GM19023 (cell line): ENCODE measurements around the gene CEPT1.
A peak's percentile ranks its signal among the peaks of the same experiment; 100 is the strongest.
"Not testable (repeated sequence)": the region's sequence is repeated elsewhere in the genome, so short reads cannot be mapped to it uniquely, and the experiment has no call there.

Experiments used
- ATAC-seq: cut with Tn5 transposase; IDR thresholded peaks from one replicate; pipeline ENCODE4 v1.9.1; 2021; ENCODE audit warnings: mild to moderate bottlenecking, moderate library complexity; ENCODE audit not compliant: unreplicated experiment

Gene CEPT1

DNA sequence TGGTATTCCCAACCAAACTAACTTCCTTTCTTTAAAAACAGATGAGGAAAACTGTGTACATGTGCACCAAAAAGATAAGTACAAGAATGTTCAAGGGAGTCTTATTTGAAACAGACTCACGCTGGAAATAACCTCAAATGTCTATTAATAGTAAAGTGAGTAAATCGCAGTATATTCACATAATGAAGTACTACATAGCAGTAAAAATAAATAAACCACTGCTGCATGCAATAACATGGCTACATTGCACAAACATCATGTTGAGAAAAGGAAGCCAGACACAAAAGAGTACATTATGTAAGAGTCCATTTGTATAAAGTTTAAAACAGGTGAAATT is 65.7 kb downstream of the CEPT1 start:
- ATAC-seq = no peak

DNA sequence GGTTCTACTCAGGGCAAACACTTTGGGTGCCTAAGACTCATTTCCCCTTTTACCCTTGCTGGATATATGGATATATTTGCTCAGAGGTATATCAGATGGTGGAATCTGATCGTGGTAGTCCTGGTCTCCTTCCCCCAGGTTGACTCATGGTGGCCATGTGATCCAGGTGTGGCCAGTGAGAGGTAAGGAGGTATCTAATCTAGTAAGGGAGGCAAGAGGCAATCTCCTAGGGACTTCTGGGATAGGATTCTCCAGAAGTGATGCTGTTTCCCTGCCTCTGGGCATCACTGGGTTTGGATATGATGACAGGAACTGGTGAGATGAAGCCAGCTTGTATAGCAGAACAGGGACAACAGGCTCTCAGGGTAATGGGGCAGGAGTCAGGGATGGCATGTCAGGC is 68.9 kb downstream of the CEPT1 start:
- no peak for ATAC-seq

DNA sequence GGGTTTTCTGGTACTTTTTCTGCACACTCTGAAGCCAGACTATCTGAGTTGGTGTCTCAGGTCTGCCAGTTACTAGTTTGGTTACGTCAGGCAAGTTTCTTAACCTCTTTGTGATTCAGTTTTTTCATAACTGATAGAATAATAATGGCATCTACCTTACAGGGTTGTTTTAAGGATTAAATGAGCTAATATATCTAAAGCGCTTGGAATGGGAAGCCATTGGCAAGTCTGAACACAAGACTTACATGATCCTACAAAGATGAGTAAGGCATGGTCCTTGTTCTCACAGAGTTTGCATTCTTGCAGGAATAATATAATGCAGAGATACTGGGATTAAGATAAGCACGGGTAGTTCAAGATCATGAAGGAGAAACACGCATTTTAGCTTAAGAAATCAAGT is 69.6 kb downstream of the CEPT1 start:
- ATAC-seq = no peak

- ATAC-seq = no peak
Measured at GRCh38 chr1:111211921-111212320, 71.9 kb downstream of the CEPT1 start.

DNA sequence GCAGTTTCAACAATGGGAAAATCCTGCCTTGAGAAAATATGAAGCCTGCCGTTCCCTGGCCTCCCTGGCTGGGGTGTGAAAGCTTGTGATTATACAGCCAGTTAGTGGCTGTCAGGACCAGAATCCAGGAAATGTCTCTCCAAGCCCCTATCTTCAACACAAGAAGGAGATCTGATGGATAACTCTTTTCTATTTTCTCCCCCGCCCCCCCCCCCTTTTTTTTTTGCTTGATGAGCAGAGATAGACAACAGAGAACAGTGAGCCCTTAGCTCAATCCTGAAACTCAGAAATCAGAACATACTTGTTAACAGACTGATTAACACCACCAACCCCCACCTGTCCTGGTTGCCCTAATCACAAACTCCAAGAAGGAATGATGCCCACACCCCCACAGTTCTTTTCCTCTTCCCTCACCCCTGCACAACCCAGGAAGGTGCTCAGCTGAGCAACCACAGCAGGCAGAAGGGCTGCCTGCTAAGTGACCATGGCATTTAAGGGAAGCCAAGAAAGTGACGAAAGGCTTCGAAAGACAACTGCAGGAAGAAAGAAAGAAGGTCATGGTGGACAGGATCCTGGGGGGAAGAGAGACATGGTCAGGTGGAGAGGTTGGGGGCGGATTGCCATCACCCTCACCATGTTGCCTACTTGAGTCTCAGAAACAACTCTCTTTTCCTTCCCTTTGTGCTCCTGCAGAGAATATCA is 72.8 kb downstream of the CEPT1 start:
- ATAC-seq = no peak

GRCh38 chr1:111213412-111213811 is 73.4 kb downstream of the CEPT1 start:
- no peak for ATAC-seq

DNA sequence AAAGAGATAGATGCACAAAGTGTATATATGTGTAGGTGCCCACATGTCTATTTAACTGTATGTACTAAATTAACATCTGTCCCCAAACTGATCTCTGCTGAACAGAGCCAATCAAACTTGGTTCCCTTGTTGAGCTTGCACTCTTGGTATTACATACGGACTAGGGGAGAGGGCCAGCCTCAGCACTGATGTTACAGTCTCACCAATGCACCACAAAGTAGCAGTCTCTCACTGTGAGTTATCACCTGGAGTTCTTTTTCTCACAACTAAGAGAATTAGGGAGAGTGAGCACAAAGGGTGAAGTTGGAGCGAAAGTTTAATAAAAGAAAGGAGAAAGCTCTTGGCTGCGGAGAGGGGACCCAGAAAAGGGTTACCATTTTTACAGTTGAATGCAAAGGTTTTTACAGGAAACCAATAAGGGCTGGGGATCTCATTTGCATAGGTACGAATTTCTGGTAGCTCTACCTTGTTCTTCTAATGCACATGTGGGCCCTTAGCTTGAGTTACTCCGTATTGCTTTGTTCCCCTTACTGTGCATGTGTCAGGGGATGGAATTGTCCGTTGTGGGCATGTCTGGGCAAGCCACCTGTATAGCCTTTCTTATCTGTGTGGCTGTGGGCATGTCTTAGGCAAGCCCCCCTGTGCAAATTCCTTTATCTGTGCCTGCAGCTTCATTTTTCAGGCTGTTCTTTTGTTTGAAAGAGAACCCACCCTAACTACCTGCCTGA is 74.2 kb downstream of the CEPT1 start:
- ATAC-seq = no peak

DNA sequence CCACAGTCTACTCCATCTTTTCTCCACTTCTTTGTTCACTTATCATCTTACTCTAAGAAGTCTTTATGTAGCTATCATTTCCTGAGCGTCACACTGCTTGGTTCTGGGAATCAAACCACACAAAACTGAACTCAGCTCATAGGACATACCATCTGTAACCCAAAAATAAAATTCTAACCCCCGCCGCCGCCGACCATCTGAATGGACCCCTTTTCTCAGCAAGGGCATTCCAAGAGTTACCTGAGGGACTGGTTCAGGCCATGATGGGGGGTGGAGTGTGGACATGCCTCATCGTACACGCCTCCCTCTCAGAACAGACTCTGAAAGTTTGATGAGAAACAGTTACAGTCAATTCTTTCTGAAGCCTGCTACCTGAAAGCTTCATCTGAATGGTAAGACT is 74.9 kb downstream of the CEPT1 start:
- ATAC-seq = no peak

GRCh38 chr1:111215285-111215684 is 75.3 kb downstream of the CEPT1 start:
- not testable (repeated sequence) for ATAC-seq

DNA sequence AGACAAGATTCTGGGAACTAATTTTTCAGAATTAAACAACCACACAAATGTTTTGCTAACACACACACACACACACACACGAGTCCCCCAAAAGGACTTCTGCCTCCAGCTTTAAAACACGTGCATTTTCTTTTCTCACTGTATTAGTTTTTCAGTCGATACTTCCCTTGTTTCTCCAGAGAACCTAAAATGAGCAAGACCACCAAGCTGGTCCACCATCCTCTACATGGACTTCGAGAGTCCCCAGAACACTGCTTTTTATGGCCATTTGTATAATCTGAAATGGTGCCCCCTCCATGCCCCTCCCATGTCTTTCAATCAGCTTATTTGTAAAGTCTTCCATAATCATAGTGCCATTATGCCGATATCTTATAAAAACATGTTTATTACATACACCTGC is 76.7 kb downstream of the CEPT1 start:
- no peak for ATAC-seq

DNA sequence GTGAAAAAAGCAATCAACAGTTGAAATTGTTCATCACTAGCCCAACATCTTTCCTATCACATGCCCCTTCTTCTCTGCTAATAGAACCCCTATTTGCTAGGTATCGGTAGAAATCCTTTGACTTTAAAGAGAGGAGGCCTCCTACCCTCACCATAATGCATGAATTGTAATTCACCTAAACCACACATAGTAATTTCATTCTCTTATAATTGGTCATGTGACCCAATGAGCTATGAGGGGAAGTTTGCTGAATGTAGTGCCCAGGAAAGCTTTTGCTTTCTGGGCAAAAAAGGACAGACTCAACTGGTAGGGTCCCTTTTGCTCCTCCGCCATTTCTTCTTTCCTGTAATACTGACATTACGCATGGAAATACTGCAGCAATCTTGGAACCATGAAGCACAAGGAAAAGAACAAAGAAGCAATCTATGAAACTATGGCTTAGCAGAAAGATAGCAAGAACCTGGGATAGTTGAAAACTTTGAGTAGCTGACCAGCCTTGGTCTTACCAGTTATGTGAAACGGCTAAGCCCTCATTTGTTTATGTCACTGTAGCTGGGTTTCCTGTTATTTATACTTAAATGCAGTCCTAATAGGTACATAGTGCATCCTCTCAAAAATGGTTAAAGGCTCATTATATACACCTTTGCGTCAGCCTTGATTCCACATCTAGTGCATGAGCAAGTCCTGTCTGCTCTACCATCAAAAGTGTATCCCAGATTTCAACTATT is 77.3 kb downstream of the CEPT1 start:
- ATAC-seq = no peak

DNA sequence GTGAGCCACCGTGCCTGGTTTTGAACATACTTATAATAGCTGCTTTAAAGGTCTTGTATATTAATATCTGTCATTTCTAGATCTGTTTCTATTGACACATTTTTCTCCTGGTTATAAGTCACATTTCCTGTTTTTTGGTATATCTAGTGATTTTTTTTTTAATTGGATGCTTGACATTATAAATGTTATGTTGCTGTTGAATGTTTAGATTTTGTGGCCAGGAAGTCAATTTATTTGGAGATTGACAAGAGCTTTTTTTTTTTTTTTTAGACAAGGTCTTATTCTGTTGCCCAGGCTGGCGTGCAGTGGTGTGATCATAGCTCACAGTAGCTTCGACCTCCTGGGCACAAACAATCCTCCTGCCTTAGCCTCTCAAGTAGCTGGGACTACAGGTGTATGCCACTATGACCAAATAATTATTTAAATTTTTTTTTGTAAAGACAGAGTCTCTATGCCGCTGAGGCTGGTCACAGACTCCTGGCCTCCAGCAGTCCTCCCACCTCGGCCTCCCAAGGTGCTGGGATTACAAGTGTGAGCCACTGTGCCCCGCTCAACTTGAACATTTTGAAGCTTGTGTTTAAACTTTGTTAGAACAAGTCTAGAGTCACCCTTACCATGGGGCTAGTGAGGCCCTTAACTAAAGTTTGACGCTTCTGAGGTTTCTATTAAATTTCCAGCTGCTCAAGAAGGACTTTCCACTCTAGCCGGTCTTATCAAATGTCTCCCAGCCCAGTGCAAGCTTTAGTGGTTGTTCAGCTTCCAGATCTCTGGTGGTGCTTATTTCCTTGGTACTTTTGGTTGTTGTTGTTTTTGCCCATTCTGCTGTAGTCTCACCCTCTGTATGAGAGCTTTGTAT is 78.9 kb downstream of the CEPT1 start:
- ATAC-seq = no peak

- peak; percentile 26 for ATAC-seq
Measured at GRCh38 chr1:111219557-111220286, 79.7 kb downstream of the CEPT1 start.

DNA sequence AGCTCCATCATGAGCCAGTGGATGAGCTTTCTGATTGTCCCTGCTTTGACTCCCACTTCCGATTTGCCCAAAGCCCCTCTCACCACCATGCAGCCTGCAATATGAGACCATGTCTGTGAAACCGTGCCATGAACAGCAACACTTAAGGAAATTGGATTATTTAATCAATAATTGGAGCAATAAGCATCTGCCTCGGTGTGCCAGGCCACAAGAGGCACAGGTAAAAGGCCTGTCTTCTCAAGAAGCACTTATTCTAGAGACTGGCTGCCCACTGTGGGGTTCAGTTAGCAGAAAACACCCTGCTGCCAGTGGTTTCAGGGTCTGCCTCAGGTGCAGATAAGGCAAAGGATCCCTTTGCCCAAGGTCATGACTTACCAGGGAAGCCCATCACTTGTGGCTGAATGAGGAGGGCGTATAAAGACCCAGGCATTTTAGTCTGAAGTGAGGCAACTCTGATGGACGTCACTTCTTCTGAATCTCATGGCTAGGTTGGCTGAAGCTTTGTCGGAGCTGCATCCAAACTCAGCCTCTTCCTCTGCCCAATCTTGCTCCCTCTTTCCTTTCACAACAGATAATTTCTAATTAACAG is 80.4 kb downstream of the CEPT1 start:
- no peak for ATAC-seq

DNA sequence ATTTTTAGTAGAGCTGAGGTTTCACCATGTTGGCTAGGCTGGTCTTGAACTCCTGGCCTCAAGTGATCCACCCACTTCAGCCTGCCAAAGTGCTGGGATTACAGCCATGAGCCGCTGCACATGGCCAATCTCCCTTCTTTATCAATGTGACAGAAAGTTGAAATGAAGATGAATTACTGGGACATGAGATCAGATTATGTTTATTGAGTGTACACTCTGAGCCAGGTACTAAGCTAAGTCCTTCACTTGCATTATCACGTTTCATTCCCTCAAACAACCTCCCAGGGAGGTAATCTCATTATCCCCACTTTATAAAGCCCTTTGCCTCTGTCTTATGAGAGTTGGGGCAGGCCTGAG is 81.2 kb downstream of the CEPT1 start:
- ATAC-seq = no peak

- peak; percentile 56 for ATAC-seq
Measured at GRCh38 chr1:111221633-111222291, 81.7 kb downstream of the CEPT1 start.

DNA sequence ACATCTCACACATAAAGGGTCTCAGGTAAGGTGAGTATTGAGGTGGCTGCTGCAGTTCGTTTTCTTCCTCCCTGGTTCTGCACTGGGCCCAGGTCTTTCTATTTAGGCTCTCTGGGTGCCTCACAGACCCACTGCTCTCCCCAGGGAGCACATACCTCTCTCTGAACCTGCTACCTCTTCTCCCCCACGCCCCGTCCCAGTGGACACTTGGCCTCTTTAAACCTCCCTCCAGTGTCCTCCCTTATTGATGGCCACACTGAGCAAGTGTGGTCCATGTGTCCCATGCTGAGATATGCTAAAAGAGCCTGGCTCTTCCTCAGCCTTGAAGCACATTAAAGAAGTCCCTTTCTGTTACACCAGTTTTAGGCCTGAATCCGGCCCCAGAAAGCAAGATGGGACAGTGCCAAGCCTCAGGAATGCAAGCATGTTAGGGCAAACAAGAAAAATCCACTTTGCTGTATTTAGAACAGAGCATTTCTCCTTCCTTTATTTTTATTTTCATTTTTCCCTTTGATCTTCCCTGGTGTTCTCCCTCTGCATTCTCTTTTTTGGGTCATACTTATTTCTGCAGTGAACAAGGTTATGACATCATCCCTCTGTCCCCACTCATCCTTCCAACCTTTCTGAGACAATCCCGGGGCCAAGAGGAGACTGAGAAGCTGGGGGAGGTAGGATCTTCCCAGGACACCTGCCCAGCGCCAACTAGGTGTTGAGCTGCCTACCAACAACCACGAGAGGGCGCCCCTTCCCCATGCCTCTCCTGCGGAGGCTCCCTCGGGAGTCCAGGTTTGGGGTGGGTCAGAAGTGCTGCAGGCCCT is 82.5 kb downstream of the CEPT1 start:
- peak; percentile 38 for ATAC-seq

DNA sequence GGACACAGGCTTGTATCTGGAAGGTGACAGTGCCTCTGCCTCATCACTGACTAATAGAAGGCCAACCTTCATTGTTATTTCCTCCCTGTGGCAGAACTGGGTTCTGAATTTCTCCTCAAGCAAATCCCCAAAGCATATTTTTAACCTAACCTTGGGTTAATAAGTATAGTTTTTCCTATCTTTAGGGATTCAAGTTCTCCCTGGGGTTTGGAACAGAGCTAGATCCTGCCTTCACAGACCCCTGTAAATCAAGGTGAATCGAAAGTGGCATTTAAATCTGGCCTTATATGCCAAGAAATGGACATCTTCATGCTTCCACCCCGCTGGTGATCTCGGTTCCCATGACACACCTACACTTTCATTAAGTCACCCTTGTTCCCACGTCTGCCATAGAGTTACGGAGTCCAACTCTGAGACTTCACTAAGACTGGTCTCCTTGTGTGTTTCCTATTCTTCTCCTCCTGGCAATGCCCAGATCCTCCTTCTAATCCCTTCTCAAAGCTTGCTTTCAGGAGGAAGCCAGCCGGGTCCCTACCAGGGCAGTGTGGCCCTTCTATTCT is 83.2 kb downstream of the CEPT1 start:
- ATAC-seq = no peak

- no peak for ATAC-seq
Measured at GRCh38 chr1:111225091-111225490, 85.1 kb downstream of the CEPT1 start.
